HS-27A (cell line): Measurements from ENCODE around the gene SUMO3.

Experiments used
- DNase-seq: peaks from one replicate; pipeline ENCODE4 v3.0.0-alpha.2; 2012; ENCODE audit warnings: low read depth, missing footprints

Gene SUMO3

DNA sequence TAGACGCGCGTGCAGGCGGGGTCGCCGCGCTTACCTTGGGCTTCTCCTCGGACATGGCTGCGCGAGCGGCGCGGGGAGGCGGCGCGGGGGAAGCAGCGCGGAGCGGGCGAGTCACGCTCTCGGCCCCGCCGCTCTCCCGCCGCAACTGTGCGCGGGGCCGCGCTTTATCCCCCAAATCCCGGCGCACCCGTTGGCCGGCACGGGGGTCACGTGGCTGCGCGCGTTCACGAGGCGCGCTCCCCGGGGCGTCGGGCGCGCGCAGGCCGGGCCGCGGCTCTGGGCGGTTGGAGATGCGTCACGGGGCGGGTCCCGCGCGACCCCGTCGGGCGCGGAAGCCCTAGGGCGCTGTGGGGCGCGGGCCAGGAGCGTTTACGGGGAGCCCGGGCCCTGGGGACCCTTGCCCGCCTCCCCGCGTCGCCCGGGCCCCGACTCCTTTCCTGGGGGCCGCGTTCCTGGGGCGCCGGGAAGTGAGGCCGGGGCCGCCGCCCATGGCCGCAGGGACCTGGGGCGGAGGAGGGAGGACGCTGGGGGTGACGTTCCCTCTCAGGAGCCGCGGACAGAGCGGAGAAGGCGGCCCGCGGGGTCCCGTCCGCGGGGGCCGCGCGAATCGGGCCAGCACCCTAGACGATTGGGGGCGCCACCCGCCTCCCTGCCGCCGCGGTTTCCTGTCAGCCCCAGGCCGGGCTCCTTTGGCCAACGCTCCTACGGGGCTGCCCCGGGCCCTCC is at the start of gene SUMO3:
Gene SUMO3, minus strand, starts transcription at position 149 of the 726 bp plus-strand sequence. Its CDS starts 94 bp downstream, at position 55.
- no peak for DNase-seq

DNA sequence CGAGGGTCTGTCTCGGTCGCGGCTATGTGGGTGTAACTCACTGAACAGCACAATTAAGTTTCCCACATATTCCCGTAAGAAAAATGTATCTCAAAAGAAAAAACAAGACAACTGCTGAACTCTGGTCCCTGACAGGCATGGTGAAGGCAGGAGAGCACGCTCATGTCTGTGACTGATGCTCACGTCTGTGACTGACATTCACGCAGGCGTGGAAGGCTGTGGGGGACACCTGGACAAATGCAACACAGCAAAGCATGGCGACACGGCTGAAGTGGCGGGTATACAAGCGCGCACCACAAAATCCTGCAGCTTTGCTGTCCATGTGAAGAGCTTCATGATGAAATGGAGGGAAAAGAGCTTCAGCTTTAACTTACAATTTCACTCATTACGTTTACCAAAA is 49.6 kb upstream of the SUMO3 start:
- no peak for DNase-seq

DNA sequence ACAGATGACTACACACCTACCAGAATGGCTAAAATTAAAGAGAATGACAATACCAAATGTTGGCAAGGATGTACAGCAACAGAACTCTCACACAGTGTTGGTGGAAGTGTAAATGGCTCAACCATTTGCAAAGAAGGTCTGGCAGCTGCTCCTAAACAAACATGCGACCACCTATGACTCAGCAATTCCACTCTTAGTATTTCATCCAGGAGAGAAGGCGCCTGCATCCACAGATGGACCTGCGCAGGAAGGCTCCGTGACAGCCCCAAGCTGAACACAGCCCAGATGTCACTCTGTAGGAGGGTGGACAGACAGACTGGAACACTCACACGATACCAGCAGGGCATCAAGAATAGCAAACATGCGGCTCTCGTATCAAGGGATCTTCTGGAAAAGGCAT is 48.9 kb upstream of the SUMO3 start:
- DNase-seq: no peak

DNA sequence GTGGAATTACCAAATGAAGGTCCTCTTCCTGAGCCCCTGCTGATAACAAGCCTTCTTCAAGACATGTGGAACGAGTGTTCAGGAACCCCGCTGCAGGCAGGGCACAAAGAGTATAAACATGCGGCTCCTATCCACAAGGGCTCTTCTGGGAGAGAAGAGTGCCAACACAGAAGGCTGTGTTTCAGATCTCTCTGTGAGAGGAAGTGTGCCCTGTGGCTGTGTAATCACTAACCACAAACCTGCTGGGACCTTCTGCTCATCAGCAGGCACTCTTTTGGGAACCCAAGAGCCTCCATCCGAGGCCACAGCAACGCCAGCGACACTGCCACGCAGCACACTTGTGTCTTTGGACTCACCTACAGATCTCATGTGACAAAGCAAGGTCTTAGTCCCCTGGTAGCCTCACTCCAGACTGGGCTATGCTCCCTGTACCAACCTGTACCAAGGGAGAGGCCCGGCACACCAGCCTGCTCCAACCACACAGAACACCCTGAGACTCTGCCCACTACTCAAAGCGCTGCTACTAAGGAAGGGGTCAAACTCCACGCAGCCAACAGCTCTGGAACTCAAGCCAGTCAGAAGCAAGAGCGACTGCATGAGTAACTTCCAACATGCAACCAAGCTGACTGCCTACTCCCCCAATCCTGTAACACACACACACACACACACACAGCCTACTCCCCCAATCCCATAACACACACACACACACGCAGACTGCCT is 47.9 kb upstream of the SUMO3 start:
- DNase-seq: no peak

DNA sequence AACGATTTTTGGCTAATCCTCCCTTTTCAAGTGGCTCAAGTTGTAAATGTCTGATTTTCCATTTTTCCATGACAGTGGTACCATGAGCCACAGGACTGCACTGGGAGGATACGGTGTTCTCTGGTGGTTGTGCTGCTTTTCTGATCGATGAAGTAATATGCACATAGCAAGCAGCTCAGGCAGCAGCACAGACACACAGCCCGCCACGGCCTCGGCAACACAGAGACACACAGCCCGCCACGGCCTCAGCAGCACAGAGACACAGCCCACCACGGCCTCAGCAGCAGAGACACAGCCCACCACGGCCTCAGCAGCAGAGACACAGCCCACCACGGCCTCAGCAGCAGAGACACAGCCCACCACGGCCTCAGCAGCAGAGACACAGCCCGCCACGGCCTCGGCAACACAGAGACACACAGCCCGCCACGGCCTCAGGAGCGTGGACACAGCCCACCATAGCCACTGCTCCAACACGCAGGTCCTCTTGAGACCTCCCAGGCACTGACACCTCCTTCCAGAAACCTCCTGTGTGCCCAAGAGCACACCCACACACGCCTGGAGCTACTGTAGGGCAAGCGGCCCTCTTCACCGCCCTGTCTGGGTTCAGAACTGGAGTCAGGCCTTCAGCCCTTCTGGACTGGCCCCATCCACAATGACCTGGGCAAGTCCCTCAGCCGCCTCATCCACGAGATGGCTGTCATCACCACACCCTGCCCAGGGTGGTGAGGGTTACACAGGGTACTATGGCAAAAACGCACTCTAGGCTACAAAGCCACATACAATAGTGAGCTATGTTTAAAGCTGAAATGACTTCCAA is 45.2 kb upstream of the SUMO3 start:
- DNase-seq: no peak

DNA sequence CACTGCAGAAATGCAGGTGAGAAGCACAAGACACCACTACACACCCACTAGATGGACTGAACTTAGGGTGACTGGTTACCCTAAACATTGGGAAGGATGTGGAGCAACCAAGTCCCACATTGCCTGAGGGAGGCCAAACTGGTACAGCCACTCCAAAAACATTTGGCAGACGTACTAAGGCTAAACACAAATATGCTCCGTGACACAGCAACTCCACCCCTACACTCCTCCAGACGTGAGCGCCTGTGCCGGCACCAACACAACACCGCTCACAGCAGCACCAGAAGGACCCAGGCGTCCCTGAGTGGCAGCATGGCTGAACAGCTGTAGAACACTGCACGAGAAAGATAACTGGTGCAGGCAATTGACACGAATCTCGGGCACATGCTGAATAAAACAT is 40.9 kb upstream of the SUMO3 start:
- no peak for DNase-seq

DNA sequence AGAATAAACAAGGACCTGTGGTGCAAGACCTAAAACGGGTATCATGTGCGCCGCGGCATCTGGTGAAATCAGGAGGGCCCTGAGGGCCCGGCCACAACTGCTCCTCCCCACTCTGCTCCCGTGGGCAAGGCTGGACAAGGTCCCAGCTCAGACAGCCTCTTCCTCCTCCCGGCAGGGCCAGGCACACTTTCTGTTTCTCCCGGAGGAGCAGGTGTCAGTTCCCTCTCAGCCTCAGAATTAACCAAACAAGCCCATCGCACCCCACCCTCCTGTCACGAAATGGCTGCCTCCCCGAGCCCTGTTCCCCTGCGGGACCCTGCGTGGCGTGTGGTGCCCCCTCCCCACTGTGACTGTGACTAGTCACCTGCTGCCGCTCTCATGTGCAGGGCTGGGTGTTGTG is 40.4 kb upstream of the SUMO3 start:
- DNase-seq: no peak

DNA sequence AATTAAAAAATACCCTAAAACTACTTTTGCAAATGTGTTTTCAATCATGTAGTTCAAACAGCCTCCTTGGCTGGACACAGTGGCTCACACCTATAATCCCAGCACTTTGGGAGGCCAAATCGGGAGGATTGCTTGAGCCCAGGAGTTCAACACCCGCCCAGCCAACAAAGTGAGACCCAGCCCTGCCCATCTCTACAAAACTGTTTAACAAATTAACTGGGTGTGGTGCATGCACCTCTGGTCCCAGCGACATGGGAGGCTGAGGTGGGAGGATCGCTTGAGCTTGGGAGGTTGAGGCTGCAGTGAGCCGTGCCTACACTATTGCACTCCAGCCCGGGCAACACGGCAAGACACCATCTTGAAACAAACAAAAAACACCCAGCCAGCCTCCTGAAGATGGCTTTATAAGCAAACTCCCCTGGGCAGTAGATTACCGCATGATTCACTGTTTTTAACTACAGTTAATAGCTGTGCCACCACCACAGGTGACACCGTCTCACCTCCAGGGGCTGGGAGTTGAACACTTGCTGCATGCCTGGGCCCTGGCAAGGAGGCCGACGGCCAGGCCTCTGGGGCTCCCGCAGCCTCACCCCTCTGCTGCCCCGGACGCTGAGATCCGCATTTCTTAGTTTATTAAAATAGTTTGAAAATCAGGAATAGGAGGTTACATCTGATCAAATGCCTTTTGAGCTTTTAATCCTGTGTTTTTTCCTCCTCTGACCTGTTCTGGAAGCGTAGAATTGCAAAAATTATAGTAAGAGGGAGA is 39.4 kb upstream of the SUMO3 start:
- DNase-seq: no peak

DNA sequence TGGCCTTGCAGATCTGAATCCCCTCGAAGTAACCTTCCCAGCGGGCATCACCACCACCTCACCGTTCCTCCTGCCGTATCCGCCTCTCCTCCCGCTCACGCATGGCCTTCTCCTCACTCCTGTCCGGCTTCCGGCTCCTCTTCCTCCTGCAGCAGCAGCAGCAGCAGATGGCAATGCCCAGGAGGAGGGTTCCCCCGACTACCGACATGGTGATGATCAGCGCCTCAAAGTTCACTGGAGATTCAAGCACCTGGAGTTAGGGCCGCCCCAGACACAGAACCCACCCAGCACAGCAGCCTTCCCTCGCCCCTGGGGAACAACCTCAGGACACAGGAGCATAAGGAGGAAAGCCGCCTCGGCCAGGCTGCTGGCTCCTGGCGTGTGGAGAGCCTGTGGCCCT is 38.3 kb upstream of the SUMO3 start:
- DNase-seq: no peak

DNA sequence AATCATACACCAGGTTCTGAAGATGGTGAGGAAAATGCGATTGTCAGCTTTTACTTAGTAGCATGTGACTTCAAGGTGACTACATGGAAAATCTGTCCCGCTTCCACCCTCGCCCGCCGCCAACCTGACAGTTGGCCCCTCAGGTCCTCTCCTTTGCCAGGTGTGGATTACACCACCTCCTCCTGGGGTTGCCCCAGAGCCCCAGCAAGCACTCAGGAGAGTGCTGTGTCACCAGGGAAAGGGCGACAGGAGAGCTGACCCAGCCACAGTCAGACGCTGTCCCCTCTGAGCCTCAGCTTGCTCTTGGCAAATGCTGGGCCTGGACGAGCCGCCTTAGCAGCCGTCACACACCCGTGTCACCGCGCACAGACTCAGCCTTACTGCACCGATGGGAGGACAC is 37.7 kb upstream of the SUMO3 start:
- DNase-seq: no peak

DNA sequence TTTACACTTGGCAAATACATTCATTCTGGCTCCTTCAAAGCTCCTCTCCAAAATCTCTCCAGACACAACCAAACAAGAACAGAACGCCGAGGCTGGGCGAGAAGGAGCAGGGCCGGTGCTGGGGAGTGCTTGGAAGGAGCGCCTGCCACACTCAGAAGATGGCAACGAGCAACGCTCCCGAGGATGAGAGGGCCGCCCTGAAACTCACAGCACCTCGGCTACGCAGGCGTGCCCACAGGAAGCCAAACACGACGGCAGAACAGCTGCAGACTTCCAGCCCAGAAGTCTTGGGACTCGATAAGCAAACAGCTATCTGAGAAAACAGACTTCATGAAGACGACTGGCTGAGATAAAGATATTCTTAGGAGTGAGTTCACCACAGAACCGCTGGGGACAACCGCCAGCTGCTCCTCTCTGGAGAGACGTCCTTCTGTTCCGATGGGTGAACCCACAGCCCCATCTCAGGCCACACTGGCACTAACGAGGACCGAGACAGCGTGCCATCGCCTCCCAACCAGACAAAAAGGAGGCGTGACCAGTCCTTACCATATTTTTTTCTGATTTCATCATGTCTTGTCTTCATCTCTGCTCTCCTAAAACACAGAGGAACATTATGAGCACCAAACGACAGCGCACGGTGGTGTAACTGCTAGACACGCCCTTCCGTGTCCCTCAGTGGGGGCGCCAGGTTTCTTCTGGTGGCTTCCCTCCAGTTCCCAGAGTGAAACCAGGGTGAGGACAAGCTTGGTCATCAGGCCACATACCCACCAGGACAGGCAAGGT is 37.0 kb upstream of the SUMO3 start:
- no peak for DNase-seq

DNA sequence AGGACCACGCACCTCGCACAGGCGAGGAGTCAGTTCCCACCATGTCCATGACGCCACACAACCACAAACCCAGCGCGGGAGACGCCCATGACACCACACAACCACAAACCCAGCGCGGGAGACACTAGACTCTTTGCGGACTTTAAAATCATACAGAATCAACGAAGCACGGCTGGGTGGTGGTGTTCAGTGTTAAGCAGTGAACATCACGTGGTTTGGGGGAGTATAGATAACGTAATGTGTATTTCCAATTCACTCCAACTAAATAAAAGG is 36.5 kb upstream of the SUMO3 start:
- DNase-seq: no peak

DNA sequence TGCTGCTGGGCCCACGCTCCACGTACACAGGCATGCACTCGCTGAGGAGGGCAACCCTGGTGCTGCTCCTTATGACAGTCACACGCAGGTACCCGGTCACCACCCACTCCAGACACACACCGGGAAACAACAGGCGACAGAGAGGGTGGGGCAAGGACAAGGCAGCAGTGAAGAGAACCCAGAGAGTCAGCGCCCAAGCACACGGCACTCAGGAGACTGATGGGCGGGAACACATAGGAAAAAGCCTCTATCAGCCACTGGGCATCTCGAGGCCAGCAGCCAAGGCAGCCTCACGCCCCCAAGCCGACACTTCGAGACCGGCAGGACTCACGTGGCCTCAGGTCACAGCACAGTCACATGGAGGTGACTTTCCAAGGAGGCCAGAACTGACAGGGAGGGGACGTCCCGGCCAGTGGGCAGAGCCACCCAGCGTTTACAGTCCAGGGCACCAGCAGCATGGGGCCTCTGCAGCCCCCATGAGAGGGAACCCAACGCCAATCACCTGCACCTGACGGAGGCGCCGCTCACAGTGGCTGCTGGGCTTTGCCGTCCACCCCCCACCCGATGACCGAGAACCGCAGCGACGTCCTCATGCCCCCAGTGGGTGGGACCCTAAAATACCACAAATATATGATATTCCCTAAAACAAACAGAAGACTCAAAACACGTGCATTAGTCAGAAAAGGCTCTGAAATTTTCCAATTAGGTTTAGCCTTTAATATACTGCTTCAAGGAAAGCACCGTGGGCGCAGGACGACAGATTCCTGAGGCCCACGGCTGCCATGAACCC is 35.9 kb upstream of the SUMO3 start:
- no peak for DNase-seq

DNA sequence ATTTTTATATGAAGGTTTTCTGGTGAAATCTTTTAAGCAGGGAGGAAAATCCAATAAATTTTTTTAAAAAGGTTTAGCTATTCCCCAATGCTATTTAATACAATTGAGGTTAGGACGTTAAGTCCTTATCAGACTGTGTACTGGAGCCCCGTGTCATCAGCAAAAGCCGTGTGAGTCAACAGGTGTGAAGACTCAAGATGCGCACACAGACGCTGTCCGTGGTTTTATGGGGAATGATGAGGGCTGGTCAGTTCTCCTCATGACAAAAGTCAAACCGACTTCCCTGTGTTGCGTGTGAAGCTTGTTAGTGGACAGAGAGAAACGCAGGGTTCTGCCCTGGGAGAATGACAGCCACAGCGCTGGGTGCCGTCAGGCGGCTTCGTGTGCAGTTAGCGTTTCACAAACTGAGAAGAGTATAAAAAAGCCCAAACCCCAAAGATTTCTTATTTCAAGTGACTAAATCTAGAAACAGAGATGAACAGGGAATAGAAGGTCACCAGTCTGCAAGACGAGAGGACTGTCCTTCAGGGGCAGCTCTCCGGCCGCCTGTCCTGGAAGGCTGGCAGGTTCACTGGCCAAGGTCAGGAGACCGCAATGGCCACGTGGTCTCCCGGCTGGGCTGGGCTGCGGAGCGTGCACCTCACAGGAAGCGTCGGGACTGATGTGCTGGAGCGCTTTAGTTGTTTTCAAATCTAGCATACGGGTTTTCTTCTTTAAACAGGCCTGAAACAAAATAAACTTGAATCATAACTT is 33.2 kb upstream of the SUMO3 start:
- no peak for DNase-seq

DNA sequence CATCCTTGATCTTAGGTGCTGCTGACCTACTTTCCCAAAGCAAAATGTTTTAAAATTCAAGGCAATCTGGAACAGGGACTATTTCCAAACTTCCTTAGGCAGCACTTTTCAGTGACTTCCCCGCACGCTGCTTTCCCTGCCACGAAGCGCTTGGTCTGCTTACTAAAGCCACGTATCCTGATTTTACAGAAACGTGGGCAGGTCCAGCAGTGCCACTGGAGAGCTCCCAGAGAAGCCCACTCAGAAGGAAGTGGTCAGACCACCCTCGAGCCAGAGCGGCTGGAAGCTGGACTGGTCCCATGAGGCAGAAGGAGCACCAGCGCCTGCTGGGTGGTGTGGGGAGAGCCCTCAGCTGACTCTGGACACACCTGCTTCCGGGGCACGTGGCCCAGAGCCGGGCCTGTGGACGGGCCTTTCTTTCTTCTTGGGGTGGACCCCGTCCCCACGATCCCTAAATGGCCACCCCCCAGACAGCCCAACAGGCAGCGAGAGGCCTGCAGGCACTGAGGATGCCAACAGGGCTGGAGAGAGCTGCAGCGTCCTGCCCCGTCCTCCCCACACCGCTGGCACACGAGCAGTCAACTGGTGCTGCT is 32.4 kb upstream of the SUMO3 start:
- DNase-seq: no peak

DNA sequence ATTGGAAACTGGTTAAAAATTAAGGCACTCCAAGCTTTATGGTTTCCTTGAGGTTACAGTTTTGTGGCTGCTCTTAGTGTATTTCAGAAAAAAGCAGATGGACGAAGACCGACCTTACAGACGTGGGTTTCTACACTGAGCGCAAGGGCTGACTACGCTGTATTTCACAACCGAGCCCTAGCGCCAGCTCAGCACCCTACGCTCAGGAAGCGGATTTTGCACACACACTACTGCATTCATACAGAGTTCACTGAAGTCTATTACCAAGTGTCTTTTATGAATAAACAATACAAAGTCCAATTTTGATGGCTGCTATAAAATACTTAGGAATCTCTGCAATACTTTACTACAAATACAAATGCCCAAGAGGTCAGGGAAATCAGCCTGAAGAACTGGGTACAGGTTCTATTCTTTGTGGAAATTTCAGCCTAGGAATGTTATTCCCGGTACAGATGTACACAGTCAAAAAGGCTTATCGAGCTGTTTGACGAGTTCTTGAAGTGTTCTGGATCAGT is 31.8 kb upstream of the SUMO3 start:
- DNase-seq: no peak

DNA sequence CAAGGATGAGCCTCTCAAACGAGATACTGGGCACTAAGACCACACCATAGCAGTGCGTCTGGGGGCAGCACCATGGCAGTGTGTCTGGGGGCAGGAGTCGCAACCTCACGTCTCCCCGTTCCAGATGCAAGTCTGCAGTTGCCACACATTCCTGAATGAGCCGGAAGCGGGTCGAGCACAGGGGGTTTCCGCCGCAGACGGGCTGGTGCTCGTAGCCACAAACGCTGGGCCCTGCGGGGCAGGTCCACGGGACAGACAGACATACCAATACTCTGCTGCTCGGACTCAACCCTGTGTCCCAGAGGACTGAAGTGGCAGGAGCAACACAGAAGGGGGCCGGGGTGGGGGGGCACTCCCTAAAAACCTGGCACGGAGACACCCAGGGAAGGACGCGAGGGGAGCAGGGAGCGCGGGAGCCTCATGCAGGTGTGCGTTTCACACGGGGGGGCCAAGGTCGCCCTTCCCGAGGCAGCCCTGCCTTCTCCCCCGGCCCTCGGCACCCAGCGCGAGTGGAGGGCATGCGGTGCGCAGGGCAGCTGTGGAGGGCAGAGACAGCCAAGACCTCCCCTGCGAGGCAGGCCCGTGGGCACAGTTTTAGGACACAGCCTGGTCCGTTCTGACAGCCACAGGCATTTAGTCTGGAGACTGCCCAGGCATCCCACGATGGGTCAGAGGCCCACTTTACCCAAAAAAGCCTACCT is 31.1 kb upstream of the SUMO3 start:
- no peak for DNase-seq

DNA sequence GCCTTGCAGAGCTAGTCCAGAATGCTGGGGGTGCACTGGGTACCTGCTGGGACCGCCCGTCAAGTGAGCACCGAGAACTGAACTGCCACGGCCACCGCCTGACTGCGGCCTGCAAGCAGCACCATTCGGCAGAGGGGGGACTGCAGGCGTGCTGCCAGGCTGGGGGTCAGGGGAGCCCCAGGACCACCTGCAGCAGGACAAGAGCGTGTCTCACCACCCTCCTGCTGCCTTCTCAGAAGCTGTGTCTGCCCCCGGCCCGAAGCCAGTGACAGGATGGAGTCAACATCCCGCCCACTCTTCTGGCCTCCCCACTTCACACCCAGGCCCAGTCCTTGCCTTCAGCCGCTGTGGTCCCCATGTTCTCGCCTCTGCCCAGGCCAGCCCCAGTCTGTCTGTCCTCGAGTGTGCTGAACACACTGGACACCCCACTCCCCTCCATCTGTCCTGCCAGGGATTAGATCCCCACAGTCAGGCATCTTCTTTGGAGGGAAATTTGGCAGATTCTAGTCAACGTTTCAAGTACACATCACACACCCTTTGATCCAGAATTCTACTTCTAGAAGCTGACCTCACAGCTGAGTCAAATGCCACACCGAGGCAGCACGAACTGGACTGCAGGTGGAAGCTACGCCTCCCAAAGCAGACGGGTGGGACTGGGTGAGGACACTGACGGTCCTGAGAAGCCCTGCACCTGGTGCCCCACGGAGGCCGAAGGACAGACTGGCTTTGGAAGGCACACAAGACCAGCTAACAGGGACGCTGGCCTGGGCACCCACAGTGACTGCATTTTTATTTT is 29.6 kb upstream of the SUMO3 start:
- DNase-seq: no peak
